NCI-H2196 treated with DMSO at 0.1 percent for 48 hours (cell line): ENCODE results near the gene CDCP2.
"Not testable (repeated sequence)": the region's sequence is repeated elsewhere in the genome, so short reads cannot be mapped to it uniquely, and the experiment has no call there.

Experiments
- DNase-seq: peaks from one replicate; lab custom pipeline; 2025; ENCODE audit not compliant: unreplicated experiment; lab: John Stamatoyannopoulos, UW

Gene CDCP2

GRCh38 chr1:54094730-54095105, 58.1 kb downstream of the CDCP2 start:
- DNase-seq: not testable (repeated sequence)

DNA sequence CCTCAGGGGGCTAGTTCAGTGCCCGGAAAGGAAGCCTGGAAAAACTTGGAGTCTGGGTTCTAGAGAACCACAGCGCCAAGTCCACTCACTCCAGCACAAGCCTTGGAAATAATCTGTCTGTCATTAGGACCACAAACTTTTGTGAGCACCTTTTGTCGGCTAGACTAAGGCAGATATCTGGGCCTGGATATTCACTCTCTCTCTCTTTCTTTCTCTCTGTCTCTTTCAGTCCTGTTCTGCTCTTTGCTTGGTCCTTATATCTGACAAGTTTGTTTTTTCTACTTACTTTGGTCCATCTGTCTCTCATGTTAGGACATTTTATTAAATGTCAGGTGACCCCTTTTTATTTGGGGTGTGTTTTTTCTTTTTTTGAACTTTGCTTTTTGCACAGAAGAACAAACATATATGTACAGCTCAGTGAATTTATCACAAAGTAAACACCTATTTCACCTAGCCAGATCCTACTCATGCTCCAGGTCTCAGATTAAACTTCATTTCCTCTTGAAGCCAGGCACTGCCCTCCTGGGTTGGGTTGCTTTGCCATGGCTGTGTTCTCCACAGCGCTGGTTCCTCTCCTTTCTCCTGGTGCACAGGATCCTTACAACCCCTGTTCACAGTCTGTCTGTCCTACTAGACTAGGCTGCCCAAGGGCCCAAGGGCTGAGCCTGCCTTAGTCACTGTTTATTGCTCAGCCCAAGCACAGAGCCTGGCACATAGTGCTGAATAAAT, 58.6 kb downstream of the CDCP2 start:
- DNase-seq: no peak

DNA sequence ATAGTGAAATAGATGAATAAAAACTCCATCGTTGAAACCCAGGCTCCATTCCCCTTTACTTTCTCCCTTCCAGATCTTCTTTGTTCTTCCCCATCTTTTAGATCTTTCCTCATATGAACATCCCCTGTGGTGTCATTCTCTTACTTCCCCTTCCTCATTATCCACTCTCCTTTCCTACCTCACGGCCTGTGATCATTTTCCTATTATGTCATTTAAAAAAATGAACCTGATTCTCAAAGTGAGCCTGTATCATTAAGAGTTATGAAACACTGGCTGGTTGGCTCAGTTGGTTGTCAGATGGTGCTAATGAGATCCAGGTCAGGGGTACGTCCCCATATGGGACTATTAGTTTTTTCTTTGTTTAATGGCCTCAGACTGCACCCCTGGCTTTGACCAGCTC, 61.1 kb downstream of the CDCP2 start:
- DNase-seq: no peak

GRCh38 chr1:54088385-54088784, 64.4 kb downstream of the CDCP2 start:
- no peak for DNase-seq

GRCh38 chr1:54086754-54087153, 66.0 kb downstream of the CDCP2 start:
- no peak for DNase-seq

- no peak for DNase-seq
Measured at GRCh38 chr1:54084794-54085193, 68.0 kb downstream of the CDCP2 start.
